ENCODE data around the gene MICU2. TPM values are rescaled to one million over a fixed set of nuclear protein-coding genes. Genes with fewer than 3 reads are reported as not detected.

The MICU2 gene
- total and polyA plus RNA-seq, 4 experiments from 2014 or later = 39.8 to 56.6 (median 48.1) TPM

- DNase-seq = no peak
- peaks cover 0 to 2% of the 10 kb centered on the region in 2 donors for H3K27me3 Mint-ChIP-seq
- H3K36me3 ChIP-seq (ENCODE audit: insufficient read depth, low read length) = no peaks in the 10 kb centered on the region
- peaks cover 0 to 9% (median 6%) of the 10 kb centered on the region in 8 donors for H3K9me3 Mint-ChIP-seq
- H3K27me3 ChIP-seq (ENCODE audit: insufficient read depth, low read length) = no peaks in the 10 kb centered on the region
- H3K4me3 Mint-ChIP-seq = no peak overlapping the region
- no peaks in the 10 kb centered on the region for H3K9me3 ChIP-seq (ENCODE audit: control insufficient read depth in 1 of 2, low read length in 2 of 2)
- H3K4me3 ChIP-seq (ENCODE audit: low read length in 2 of 2) = no peak overlapping the region
- no peak overlapping the region for H3K27ac ChIP-seq (ENCODE audit: low read depth, low read length)
- peaks cover 15% of the 10 kb centered on the region for H3K4me1 ChIP-seq (ENCODE audit: insufficient read depth, low read length)
- intact Hi-C loops (cut with micrococcal nuclease) = no loop called here
- H3K4me1 Mint-ChIP-seq = peaks cover 7 to 15% (median 10%) of the 10 kb centered on the region in 4 donors
- peaks cover 0 to 3% of the 10 kb centered on the region in 2 donors for H3K36me3 Mint-ChIP-seq
- CTCF ChIA-PET (ENCODE audit: partially characterized antibody) = interaction anchor here (2.4 to 12.2 kb wide), 4 partner anchors 13 to 537 kb away, joined by 8 to 235 read pairs (median 52); no protein-coding TSS in a partner anchor
- H3K27ac Mint-ChIP-seq = no peak overlapping the region
- POLR2A ChIA-PET (ENCODE audit: partially characterized antibody) = no interaction called here
These were observed 122.6 kb downstream of the MICU2 start for GRCh38 chr13:21481359-21481758.

- DNase-seq = peak; percentile 61 to 71 (median 64)
- Mint-ChIP-seq H3K4me3 (peak overlapping the region in 5 of 8 donors; percentile 35 to 73 (median 57)), H3K36me3 (no peaks in the 10 kb centered on the region), H3K4me1 (peaks cover 7 to 15% (median 10%) of the 10 kb centered on the region in 4 donors), H3K9me3 (no peaks in the 10 kb centered on the region), H3K27me3 (peaks cover 0 to 2% of the 10 kb centered on the region in 2 donors), H3K27ac (peak overlapping the region in 1 of 7 donors; percentile 43)
- Histone ChIP-seq H3K4me3 (ENCODE audit: low read length in 2 of 2) (no peak overlapping the region), H3K9me3 (ENCODE audit: control insufficient read depth in 1 of 2, low read length in 2 of 2) (no peaks in the 10 kb centered on the region), H3K36me3 (ENCODE audit: insufficient read depth, low read length) (no peaks in the 10 kb centered on the region), H3K4me1 (ENCODE audit: insufficient read depth, low read length) (peaks cover 15% of the 10 kb centered on the region), H3K27me3 (ENCODE audit: insufficient read depth, low read length) (no peaks in the 10 kb centered on the region), H3K27ac (ENCODE audit: low read depth, low read length) (no peak overlapping the region)
- ChIA-PET CTCF (ENCODE audit: partially characterized antibody) (interaction anchor here (1.0 to 12.2 kb wide), 15 partner anchors 11 to 577 kb away, joined by 3 to 235 read pairs (median 5); partner anchors contain the start of genes MICU2 and XPO4), POLR2A (ENCODE audit: partially characterized antibody) (interaction anchor here (0.8 kb wide), 1 partner anchor 10 kb away, joined by 3 read pairs; no protein-coding TSS in a partner anchor)
- intact Hi-C loops (cut with micrococcal nuclease) = loop anchor here (1.0 to 5.0 kb wide), 6 partner anchors 182 to 984 kb away; partner anchors contain the start of genes MRPL57 and SKA3
These were observed 124.8 kb downstream of the MICU2 start for GRCh38 chr13:21478881-21479808.

- H3K9me3 Mint-ChIP-seq = peaks cover 0 to 3% (median 0%) of the 10 kb centered on the region in 8 donors
- peak overlapping the region in 6 of 7 donors; percentile 2 to 76 (median 42) for H3K27ac Mint-ChIP-seq
- Histone ChIP-seq H3K4me1 (ENCODE audit: insufficient read depth, low read length) (peaks cover 15% of the 10 kb centered on the region), H3K9me3 (ENCODE audit: control insufficient read depth in 1 of 2, low read length in 2 of 2) (no peaks in the 10 kb centered on the region), H3K27me3 (ENCODE audit: insufficient read depth, low read length) (no peaks in the 10 kb centered on the region), H3K36me3 (ENCODE audit: insufficient read depth, low read length) (no peaks in the 10 kb centered on the region), H3K4me3 (ENCODE audit: low read length in 2 of 2) (peak overlapping the region in 1 of 2 donors; percentile 42), H3K27ac (ENCODE audit: low read depth, low read length) (no peak overlapping the region)
- peak; percentile 67 to 75 (median 70) for DNase-seq
- peak overlapping the region; percentile 75 to 86 (median 83) for H3K4me3 Mint-ChIP-seq
- intact Hi-C loops (cut with micrococcal nuclease) = loop anchor here (2.0 to 5.0 kb wide), 2 partner anchors 18 to 300 kb away; partner anchors contain the start of genes MRPL57, SKA3 and ZDHHC20
- POLR2A ChIA-PET (ENCODE audit: partially characterized antibody) = interaction anchor here (1.5 to 2.6 kb wide), 2 partner anchors 19 to 180 kb away, joined by 8 to 14 read pairs; partner anchors contain the start of gene ZDHHC20
- CTCF ChIA-PET (ENCODE audit: partially characterized antibody) = interaction anchor here (0.6 to 12.2 kb wide), 67 partner anchors 9 to 984 kb away, joined by 3 to 235 read pairs (median 5); partner anchors contain the start of genes MRPL57, SKA3, XPO4 and ZDHHC20
- no peaks in the 10 kb centered on the region for H3K36me3 Mint-ChIP-seq
- peaks cover 7 to 15% (median 10%) of the 10 kb centered on the region in 4 donors for H3K4me1 Mint-ChIP-seq
- H3K27me3 Mint-ChIP-seq = peaks cover 0 to 2% of the 10 kb centered on the region in 2 donors
These were observed 127.0 kb downstream of the MICU2 start for GRCh38 chr13:21476893-21477472.

- H3K36me3 Mint-ChIP-seq = no peaks in the 10 kb centered on the region
- H3K27me3 ChIP-seq (ENCODE audit: insufficient read depth, low read length) = no peaks in the 10 kb centered on the region
- peaks cover 7 to 15% (median 10%) of the 10 kb centered on the region in 4 donors for H3K4me1 Mint-ChIP-seq
- peaks cover 0 to 5% (median 3%) of the 10 kb centered on the region in 8 donors for H3K9me3 Mint-ChIP-seq
- H3K36me3 ChIP-seq (ENCODE audit: insufficient read depth, low read length) = no peaks in the 10 kb centered on the region
- ChIA-PET POLR2A (ENCODE audit: partially characterized antibody) (no interaction called here), CTCF (ENCODE audit: partially characterized antibody) (interaction anchor here (0.7 to 12.2 kb wide), 7 partner anchors 15 to 532 kb away, joined by 3 to 235 read pairs (median 6); partner anchors contain the start of gene ZDHHC20)
- no peak for DNase-seq
- H3K9me3 ChIP-seq (ENCODE audit: control insufficient read depth in 1 of 2, low read length in 2 of 2) = no peaks in the 10 kb centered on the region
- peak overlapping the region in 1 of 8 donors; percentile 4 for H3K4me3 Mint-ChIP-seq
- H3K4me3 ChIP-seq (ENCODE audit: low read length in 2 of 2) = no peak overlapping the region
- no peak overlapping the region for H3K27ac ChIP-seq (ENCODE audit: low read depth, low read length)
- peaks cover 0 to 1% of the 10 kb centered on the region in 2 donors for H3K27me3 Mint-ChIP-seq
- peaks cover 15% of the 10 kb centered on the region for H3K4me1 ChIP-seq (ENCODE audit: insufficient read depth, low read length)
- intact Hi-C loops (cut with micrococcal nuclease) = loop anchor here (5.0 kb wide), 1 partner anchor 298 kb away; the partner anchor contains the start of genes MRPL57 and SKA3
- H3K27ac Mint-ChIP-seq = no peak overlapping the region
These were observed 128.9 kb downstream of the MICU2 start for GRCh38 chr13:21475115-21475514.

GRCh38 chr13:21470785-21471184, 133.2 kb downstream of the MICU2 start:
- Mint-ChIP-seq H3K27me3 (peaks cover 0 to 1% of the 10 kb centered on the region in 2 donors), H3K9me3 (peaks cover 0 to 8% (median 3%) of the 10 kb centered on the region in 8 donors), H3K4me1 (no peaks in the 10 kb centered on the region), H3K4me3 (no peak overlapping the region), H3K36me3 (no peaks in the 10 kb centered on the region), H3K27ac (no peak overlapping the region)
- intact Hi-C loops (cut with micrococcal nuclease) = no loop called here
- POLR2A ChIA-PET (ENCODE audit: partially characterized antibody) = no interaction called here
- Histone ChIP-seq H3K27ac (ENCODE audit: low read depth, low read length) (no peak overlapping the region), H3K4me3 (ENCODE audit: low read length in 2 of 2) (no peak overlapping the region), H3K36me3 (ENCODE audit: insufficient read depth, low read length) (no peaks in the 10 kb centered on the region), H3K4me1 (ENCODE audit: insufficient read depth, low read length) (no peaks in the 10 kb centered on the region), H3K9me3 (ENCODE audit: control insufficient read depth in 1 of 2, low read length in 2 of 2) (no peaks in the 10 kb centered on the region), H3K27me3 (ENCODE audit: insufficient read depth, low read length) (no peaks in the 10 kb centered on the region)
- CTCF ChIA-PET (ENCODE audit: partially characterized antibody) = interaction anchor here (12.2 kb wide), 1 partner anchor 173 kb away, joined by 235 read pairs; no protein-coding TSS in a partner anchor
- no peak for DNase-seq

GRCh38 chr13:21466527-21466926, 137.4 kb downstream of the MICU2 start:
- Histone ChIP-seq H3K4me3 (ENCODE audit: low read length in 2 of 2) (no peak overlapping the region), H3K27me3 (ENCODE audit: insufficient read depth, low read length) (no peaks in the 10 kb centered on the region), H3K9me3 (ENCODE audit: control insufficient read depth in 1 of 2, low read length in 2 of 2) (no peaks in the 10 kb centered on the region), H3K27ac (ENCODE audit: low read depth, low read length) (no peak overlapping the region), H3K36me3 (ENCODE audit: insufficient read depth, low read length) (no peaks in the 10 kb centered on the region), H3K4me1 (ENCODE audit: insufficient read depth, low read length) (no peaks in the 10 kb centered on the region)
- ChIA-PET CTCF (ENCODE audit: partially characterized antibody) (interaction anchor here (0.6 to 3.9 kb wide), 3 partner anchors 11 to 1422 kb away, joined by 3 to 25 read pairs (median 10); no protein-coding TSS in a partner anchor), POLR2A (ENCODE audit: partially characterized antibody) (interaction anchor here (1.6 kb wide), 1 partner anchor 21 kb away, joined by 3 read pairs; no protein-coding TSS in a partner anchor)
- Mint-ChIP-seq H3K36me3 (no peaks in the 10 kb centered on the region), H3K27ac (no peak overlapping the region), H3K27me3 (peaks cover 0 to 1% of the 10 kb centered on the region in 2 donors), H3K4me1 (no peaks in the 10 kb centered on the region), H3K9me3 (peaks cover 0 to 6% (median 2%) of the 10 kb centered on the region in 8 donors), H3K4me3 (no peak overlapping the region)
- no peak for DNase-seq
- intact Hi-C loops (cut with micrococcal nuclease) = no loop called here
